Measurements from ENCODE around the gene TSC2. TPM values are rescaled to one million over a fixed set of nuclear protein-coding genes. Genes with fewer than 3 reads are reported as not detected.
"Not testable (repeated sequence)": the region's sequence is repeated elsewhere in the genome, so short reads cannot be mapped to it uniquely, and the experiment has no call there.

The TSC2 gene
- polyA plus RNA-seq, 3 donors, result 11.7 to 95.1 (median 20.8) TPM

DNA sequence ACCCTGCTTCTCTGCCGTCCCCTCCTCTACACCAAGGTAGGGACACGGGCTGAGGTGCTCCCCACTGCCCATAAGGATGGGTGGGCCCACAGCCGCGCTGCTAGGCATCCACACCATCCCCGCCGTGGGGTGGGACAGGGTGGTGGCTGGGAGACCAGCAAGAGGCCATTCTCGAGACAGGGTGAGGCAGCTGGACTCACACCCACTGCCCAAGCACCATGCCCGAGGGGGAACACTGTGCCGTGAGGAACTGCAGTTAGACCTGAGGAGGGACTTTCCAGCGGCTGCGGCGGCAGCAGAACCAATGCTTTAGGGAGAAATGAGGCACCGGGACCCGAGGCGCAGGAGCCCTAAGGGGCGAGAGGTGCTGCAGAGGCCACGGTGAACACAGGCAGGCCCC, 74.6 kb downstream of the TSC2 start:
- no peak for DNase-seq
- no peak overlapping the region for H3K4me2 ChIP-seq (replicated peaks; ENCODE audit: extremely low read depth, low read length, poor library complexity, severe bottlenecking)
- no peaks in the 10 kb centered on the region for H3K36me3 ChIP-seq (replicated peaks in 1 of 2; ENCODE audit: control insufficient read depth in 1 of 2, insufficient read depth in 2 of 2, low read length in 2 of 2)
- H4K20me1 ChIP-seq (ENCODE audit: insufficient read depth, low read length), result peaks cover 36% of the 10 kb centered on the region
- TF ChIP-seq, protein P1, sequence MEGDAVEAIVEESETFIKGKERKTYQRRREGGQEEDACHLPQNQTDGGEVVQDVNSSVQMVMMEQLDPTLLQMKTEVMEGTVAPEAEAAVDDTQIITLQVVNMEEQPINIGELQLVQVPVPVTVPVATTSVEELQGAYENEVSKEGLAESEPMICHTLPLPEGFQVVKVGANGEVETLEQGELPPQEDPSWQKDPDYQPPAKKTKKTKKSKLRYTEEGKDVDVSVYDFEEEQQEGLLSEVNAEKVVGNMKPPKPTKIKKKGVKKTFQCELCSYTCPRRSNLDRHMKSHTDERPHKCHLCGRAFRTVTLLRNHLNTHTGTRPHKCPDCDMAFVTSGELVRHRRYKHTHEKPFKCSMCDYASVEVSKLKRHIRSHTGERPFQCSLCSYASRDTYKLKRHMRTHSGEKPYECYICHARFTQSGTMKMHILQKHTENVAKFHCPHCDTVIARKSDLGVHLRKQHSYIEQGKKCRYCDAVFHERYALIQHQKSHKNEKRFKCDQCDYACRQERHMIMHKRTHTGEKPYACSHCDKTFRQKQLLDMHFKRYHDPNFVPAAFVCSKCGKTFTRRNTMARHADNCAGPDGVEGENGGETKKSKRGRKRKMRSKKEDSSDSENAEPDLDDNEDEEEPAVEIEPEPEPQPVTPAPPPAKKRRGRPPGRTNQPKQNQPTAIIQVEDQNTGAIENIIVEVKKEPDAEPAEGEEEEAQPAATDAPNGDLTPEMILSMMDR (IDR thresholded peaks at IDR 0.05), result no peak
- no peak overlapping the region for H3K9ac ChIP-seq (ENCODE audit: insufficient read depth, low read length, poor library complexity, severe bottlenecking)
- Mint-ChIP-seq H3K4me3 (no peak overlapping the region), H3K36me3 (peaks cover 1 to 2% of the 10 kb centered on the region in 2 donors), H3K4me1 (peaks cover 22% of the 10 kb centered on the region), H3K9me3 (no peaks in the 10 kb centered on the region), H3K27me3 (ENCODE audit: low read depth in 3 of 3) (peaks cover 6 to 17% (median 7%) of the 10 kb centered on the region in 3 donors), H3K27ac (no peak overlapping the region)
- peaks cover 0 to 8% of the 10 kb centered on the region in 2 donors for H3K27me3 ChIP-seq (ENCODE audit: control insufficient read depth in 2 of 2, insufficient read depth in 2 of 2, low read length in 2 of 2)
- 87% methylated on average over 10 of the region's 17 CpGs for whole genome bisulfite sequencing (ENCODE audit: insufficient coverage)
- intact Hi-C loops (cut with micrococcal nuclease), result no loop called here
- H3K9me3 ChIP-seq (replicated peaks in 1 of 2; ENCODE audit: control insufficient read depth in 1 of 2, insufficient read depth in 1 of 2, low read length in 2 of 2), result no peaks in the 10 kb centered on the region
- H3K79me2 ChIP-seq (ENCODE audit: insufficient read depth, low read length), result no peaks in the 10 kb centered on the region
- H3K27ac ChIP-seq (ENCODE audit: low read depth in 1 of 2, low read length in 2 of 2), result no peak overlapping the region
- H3K4me1 ChIP-seq (ENCODE audit: control insufficient read depth in 1 of 2, insufficient read depth in 2 of 2, low read length in 2 of 2), result peaks cover 16 to 20% of the 10 kb centered on the region in 2 donors
- H3K4me3 ChIP-seq (replicated peaks in 1 of 3; ENCODE audit: low read depth in 2 of 3, low read length in 3 of 3), result no peak overlapping the region
- no peak overlapping the region for H2AFZ ChIP-seq (ENCODE audit: insufficient read depth, low read depth, low read length, poor library complexity, severe bottlenecking)

DNA sequence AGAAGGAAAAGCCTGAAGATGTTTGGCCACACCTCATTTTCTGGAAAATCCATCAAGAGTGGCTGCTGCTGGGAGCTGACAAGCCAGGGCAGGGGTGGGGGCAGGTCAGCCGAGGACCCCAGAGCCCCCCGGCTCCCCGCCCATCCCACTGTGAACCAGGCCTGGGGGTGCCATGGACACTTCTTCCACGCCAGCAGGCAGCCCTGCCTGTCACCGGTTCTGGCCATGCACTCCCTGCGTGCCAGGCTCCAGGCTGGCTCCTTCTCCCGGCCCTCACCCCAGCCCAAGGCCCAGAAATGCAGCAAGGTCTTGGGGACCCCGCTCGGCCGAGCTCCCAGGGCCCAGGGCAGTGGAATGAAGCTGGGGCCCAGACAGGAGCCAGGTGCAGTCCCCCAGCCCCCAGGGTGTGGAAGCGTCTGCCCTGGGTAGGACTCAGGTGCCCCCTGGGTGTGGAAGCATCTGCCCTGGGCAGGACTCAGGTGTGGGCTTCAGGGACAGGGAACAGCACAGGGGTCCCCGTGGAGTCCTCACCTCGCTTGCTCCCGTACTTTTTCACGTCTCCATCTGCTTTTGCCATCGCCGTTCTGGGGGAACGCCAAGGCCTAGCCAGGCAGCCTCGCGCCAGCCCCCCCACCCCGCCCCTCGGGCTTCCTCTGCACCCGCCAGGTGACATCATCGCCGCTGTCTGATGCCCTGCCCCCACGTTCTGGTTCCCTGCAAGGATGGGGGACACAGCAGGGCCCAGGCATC, 75.3 kb downstream of the TSC2 start:
- H2AFZ ChIP-seq (ENCODE audit: insufficient read depth, low read depth, low read length, poor library complexity, severe bottlenecking); H3K4me3 Mint-ChIP-seq; H3K9me3 Mint-ChIP-seq; intact Hi-C loops (cut with micrococcal nuclease); H3K9ac ChIP-seq (ENCODE audit: insufficient read depth, low read length, poor library complexity, severe bottlenecking); H3K36me3 Mint-ChIP-seq; DNase-seq; H3K4me2 ChIP-seq (replicated peaks; ENCODE audit: extremely low read depth, low read length, poor library complexity, severe bottlenecking); H3K36me3 ChIP-seq (replicated peaks in 1 of 2; ENCODE audit: control insufficient read depth in 1 of 2, insufficient read depth in 2 of 2, low read length in 2 of 2); H3K27me3 ChIP-seq (ENCODE audit: control insufficient read depth in 2 of 2, insufficient read depth in 2 of 2, low read length in 2 of 2); H3K79me2 ChIP-seq (ENCODE audit: insufficient read depth, low read length); H3K27ac ChIP-seq (ENCODE audit: low read depth in 1 of 2, low read length in 2 of 2); H3K27ac Mint-ChIP-seq; H3K4me3 ChIP-seq (replicated peaks in 1 of 3; ENCODE audit: low read depth in 2 of 3, low read length in 3 of 3); H3K9me3 ChIP-seq (replicated peaks in 1 of 2; ENCODE audit: control insufficient read depth in 1 of 2, insufficient read depth in 1 of 2, low read length in 2 of 2): not testable (repeated sequence)
- Histone ChIP-seq H3K4me1 (ENCODE audit: control insufficient read depth in 1 of 2, insufficient read depth in 2 of 2, low read length in 2 of 2) (peaks cover 16 to 20% of the 10 kb centered on the region in 2 donors), H4K20me1 (ENCODE audit: insufficient read depth, low read length) (peaks cover 38% of the 10 kb centered on the region)
- Mint-ChIP-seq H3K27me3 (ENCODE audit: low read depth in 3 of 3) (peaks cover 6 to 17% (median 7%) of the 10 kb centered on the region in 3 donors), H3K4me1 (peaks cover 22% of the 10 kb centered on the region)
- WGBS (ENCODE audit: insufficient coverage), result 87% methylated on average over 9 of the region's 26 CpGs

DNA sequence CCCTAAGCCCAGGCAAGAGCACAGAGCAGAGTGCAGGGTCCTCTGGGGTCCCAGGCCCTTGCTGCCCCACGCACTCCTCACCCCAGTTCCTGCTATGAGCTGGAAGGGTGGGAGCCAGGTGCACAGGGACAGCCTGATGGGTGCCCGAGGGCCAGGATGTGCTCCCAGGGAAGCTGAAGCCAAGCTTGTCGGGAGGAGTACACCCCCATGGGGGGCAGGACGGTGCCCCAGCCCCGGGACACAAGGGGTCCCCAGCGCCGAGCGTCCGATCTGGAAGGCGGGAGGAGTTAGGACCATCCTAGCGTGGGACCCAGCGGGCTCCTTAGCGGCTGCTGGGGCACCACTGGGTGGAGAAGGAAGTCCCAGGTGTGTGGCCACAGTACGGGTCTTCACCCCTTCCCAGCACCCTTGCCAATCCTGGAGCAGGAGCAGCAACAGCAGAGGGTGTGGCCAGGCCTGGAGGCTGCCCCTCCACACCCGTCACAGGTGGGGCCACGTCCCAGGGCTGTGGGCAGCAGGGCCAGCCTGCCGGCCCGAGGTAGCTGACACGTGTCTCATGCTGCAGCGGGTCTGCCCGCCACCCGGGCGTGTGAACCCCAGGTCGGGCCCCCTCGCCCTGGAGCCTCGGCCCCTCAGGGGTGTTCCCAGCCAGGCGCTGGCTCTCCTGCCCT, 76.1 kb downstream of the TSC2 start:
- not testable (repeated sequence) for H3K4me3 Mint-ChIP-seq

DNA sequence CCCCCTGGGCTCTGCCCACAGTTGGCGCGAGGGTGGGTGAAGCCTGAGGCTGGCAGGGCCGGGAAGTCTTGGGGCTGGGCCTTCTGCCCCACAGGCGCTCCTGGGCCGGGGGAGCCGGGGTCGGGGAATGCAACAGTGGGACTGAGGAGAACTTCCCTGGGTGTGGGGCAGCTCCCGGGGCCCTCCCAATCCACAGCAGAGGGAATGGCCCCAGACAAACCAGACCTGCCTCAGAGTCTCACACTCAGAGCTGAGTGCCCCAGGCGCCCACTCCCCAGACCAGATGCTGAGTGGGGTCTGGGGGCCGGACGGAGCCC, 76.5 kb downstream of the TSC2 start:
- H3K9me3 Mint-ChIP-seq; H3K27me3 ChIP-seq (ENCODE audit: control insufficient read depth in 2 of 2, insufficient read depth in 2 of 2, low read length in 2 of 2); H3K9ac ChIP-seq (ENCODE audit: insufficient read depth, low read length, poor library complexity, severe bottlenecking); H3K79me2 ChIP-seq (ENCODE audit: insufficient read depth, low read length); DNase-seq; H3K4me3 ChIP-seq (replicated peaks in 1 of 3; ENCODE audit: low read depth in 2 of 3, low read length in 3 of 3); intact Hi-C loops (cut with micrococcal nuclease); H3K9me3 ChIP-seq (replicated peaks in 1 of 2; ENCODE audit: control insufficient read depth in 1 of 2, insufficient read depth in 1 of 2, low read length in 2 of 2); H3K4me2 ChIP-seq (replicated peaks; ENCODE audit: extremely low read depth, low read length, poor library complexity, severe bottlenecking); H3K36me3 ChIP-seq (replicated peaks in 1 of 2; ENCODE audit: control insufficient read depth in 1 of 2, insufficient read depth in 2 of 2, low read length in 2 of 2); H3K27ac Mint-ChIP-seq; H3K36me3 Mint-ChIP-seq; H3K27ac ChIP-seq (ENCODE audit: low read depth in 1 of 2, low read length in 2 of 2); H2AFZ ChIP-seq (ENCODE audit: insufficient read depth, low read depth, low read length, poor library complexity, severe bottlenecking): not testable (repeated sequence)
- peaks cover 6 to 17% (median 7%) of the 10 kb centered on the region in 3 donors for H3K27me3 Mint-ChIP-seq (ENCODE audit: low read depth in 3 of 3)
- Histone ChIP-seq H4K20me1 (ENCODE audit: insufficient read depth, low read length) (peaks cover 38% of the 10 kb centered on the region), H3K4me1 (ENCODE audit: control insufficient read depth in 1 of 2, insufficient read depth in 2 of 2, low read length in 2 of 2) (peaks cover 26 to 27% of the 10 kb centered on the region in 2 donors)
- H3K4me1 Mint-ChIP-seq, result peaks cover 30% of the 10 kb centered on the region
- H3K4me3 Mint-ChIP-seq, result peak overlapping the region in 1 of 2 donors; percentile 15
- WGBS (ENCODE audit: insufficient coverage), result 17% methylated on average over 9 of the region's 11 CpGs

More for the DNA sequence above, 76.1 kb downstream of the TSC2 start:
- intact Hi-C loops (cut with micrococcal nuclease); H3K9me3 ChIP-seq (replicated peaks in 1 of 2; ENCODE audit: control insufficient read depth in 1 of 2, insufficient read depth in 1 of 2, low read length in 2 of 2); H3K27ac ChIP-seq (ENCODE audit: low read depth in 1 of 2, low read length in 2 of 2); H3K79me2 ChIP-seq (ENCODE audit: insufficient read depth, low read length); H3K36me3 Mint-ChIP-seq; DNase-seq; H3K9me3 Mint-ChIP-seq; H3K27ac Mint-ChIP-seq; H3K4me3 ChIP-seq (replicated peaks in 1 of 3; ENCODE audit: low read depth in 2 of 3, low read length in 3 of 3); H3K4me2 ChIP-seq (replicated peaks; ENCODE audit: extremely low read depth, low read length, poor library complexity, severe bottlenecking); H3K27me3 ChIP-seq (ENCODE audit: control insufficient read depth in 2 of 2, insufficient read depth in 2 of 2, low read length in 2 of 2); H3K36me3 ChIP-seq (replicated peaks in 1 of 2; ENCODE audit: control insufficient read depth in 1 of 2, insufficient read depth in 2 of 2, low read length in 2 of 2); H2AFZ ChIP-seq (ENCODE audit: insufficient read depth, low read depth, low read length, poor library complexity, severe bottlenecking); H3K9ac ChIP-seq (ENCODE audit: insufficient read depth, low read length, poor library complexity, severe bottlenecking): not testable (repeated sequence)
- Histone ChIP-seq H3K4me1 (ENCODE audit: control insufficient read depth in 1 of 2, insufficient read depth in 2 of 2, low read length in 2 of 2) (peaks cover 23 to 27% of the 10 kb centered on the region in 2 donors), H4K20me1 (ENCODE audit: insufficient read depth, low read length) (peaks cover 38% of the 10 kb centered on the region)
- Mint-ChIP-seq H3K27me3 (ENCODE audit: low read depth in 3 of 3) (peaks cover 6 to 17% (median 7%) of the 10 kb centered on the region in 3 donors), H3K4me1 (peaks cover 28% of the 10 kb centered on the region)
- 56% methylated on average over 10 of the region's 27 CpGs for WGBS (ENCODE audit: insufficient coverage)

Data from CD14-positive monocyte (primary cell).